ENCODE data around the gene TRMT11. TPM values are rescaled to one million over a fixed set of nuclear protein-coding genes. Genes with fewer than 3 reads are reported as not detected.

The TRMT11 gene
- total and polyA plus RNA-seq, 9 of the 15 experiments (the other 6 are each of a cell fraction or from before 2014, with no cell fraction given), result 38.8 to 88.0 (median 59.8) TPM

GRCh38 chr6:126056355-126057004 is 70.1 kb downstream of the TRMT11 start (continued):
- no peak for TF ChIP-seq FOXO4 (CRISPR knock-in tag; IDR thresholded peaks at IDR 0.05)
- TF ChIP-seq CBX1 (IDR thresholded peaks at IDR 0.05; ENCODE audit: low read depth), result no peak
- TF ChIP-seq KLF16 (IDR thresholded peaks at IDR 0.05), result peak; percentile 86
- no peak for TF ChIP-seq PYGO2 (tag; IDR thresholded peaks at IDR 0.05)
- TF ChIP-seq KHSRP (IDR thresholded peaks at IDR 0.05), result no peak
- TF ChIP-seq DPF2 (IDR thresholded peaks at IDR 0.05), result peak; percentile 36; the same call in 1 of the 2 replicates
- no peak for TF ChIP-seq COPS2 (conservative IDR thresholded peaks at IDR 0.05)
- no peak for TF ChIP-seq ZNF175 (CRISPR knock-in tag; IDR thresholded peaks at IDR 0.05; ENCODE audit: low read depth)
- peak in 1 of 2 experiments; percentile 74; a peak in 3 of 4 replicates for TF ChIP-seq RCOR1 (IDR thresholded peaks at IDR 0.05; ENCODE audit: borderline replicate concordance in 1 of 2, low read depth in 2 of 2, low read length in 2 of 2)
- TF ChIP-seq ARNT (IDR thresholded peaks at IDR 0.05), result no peak
- TF ChIP-seq MBD2 (IDR thresholded peaks at IDR 0.05; ENCODE audit: borderline replicate concordance, low read depth), result no peak
- TF ChIP-seq RREB1 (CRISPR knock-in tag; IDR thresholded peaks at IDR 0.05), result no peak
- no peak; the same call in 1 of the 2 replicates for TF ChIP-seq SOX6 (IDR thresholded peaks at IDR 0.05)
- TF ChIP-seq ZNF41 (CRISPR knock-in tag; conservative IDR thresholded peaks at IDR 0.05), result no peak
- no peak for TF ChIP-seq MAZ (CRISPR knock-in tag; conservative IDR thresholded peaks at IDR 0.05 in 1 of 2, IDR thresholded peaks at IDR 0.05 in 1 of 2)
- TF ChIP-seq CEBPZ (IDR thresholded peaks at IDR 0.05; ENCODE audit: borderline replicate concordance, low read depth, low read length), result no peak
- TF ChIP-seq CTBP1 (IDR thresholded peaks at IDR 0.05; ENCODE audit: borderline replicate concordance), result peak; percentile 53; the same call in 1 of the 2 replicates

Measured in K562 (cell line).